Small intestine (tissue), 7 donors: Measurements from ENCODE around the gene PAFAH1B2. TPM values are rescaled to one million over a fixed set of nuclear protein-coding genes. Genes with fewer than 3 reads are reported as not detected.
"Not testable (repeated sequence)": the region's sequence is repeated elsewhere in the genome, so short reads cannot be mapped to it uniquely, and the experiment has no call there.

Source experiments
- DNase-seq, 2 donors: peaks; one replicate each; pipeline versions ENCODE4 v3.0.0 to v3.0.0-alpha.2; 2013
- FAIRE-seq: peaks from 2 replicates; lab custom pipeline; 2012; peaks lifted over from hg19 to GRCh38; lab: Jason Lieb, UNC
- H3K27ac ChIP-seq, 3 donors: one replicate each; pipeline ENCODE4 v1.5.1; 2013; ENCODE audit warnings: low read length in 2 of 3, mild to moderate bottlenecking in 2 of 3, control low read depth in 1 of 3, inconsistent platforms in 1 of 3, low read depth in 1 of 3, moderate library complexity in 1 of 3
- H3K27me3 ChIP-seq, 3 donors: one replicate each; pipeline ENCODE4 v1.6.1; 2013; ENCODE audit warnings: low read length in 3 of 3, inconsistent platforms in 1 of 3; ENCODE audit not compliant: control insufficient read depth in 3 of 3, insufficient read depth in 3 of 3
- H3K36me3 ChIP-seq, 3 donors: one replicate each; pipeline ENCODE4 v1.6.1; 2013; ENCODE audit warnings: low read length in 3 of 3, inconsistent platforms in 1 of 3, low read depth in 1 of 3, mild to moderate bottlenecking in 1 of 3, moderate library complexity in 1 of 3; ENCODE audit not compliant: control insufficient read depth in 3 of 3, insufficient read depth in 2 of 3
- H3K4me1 ChIP-seq, 3 donors: one replicate each; pipeline ENCODE4 v1.6.1; 2013; ENCODE audit warnings: low read length in 2 of 3, inconsistent platforms in 1 of 3, low read depth in 1 of 3, mild to moderate bottlenecking in 1 of 3, moderate library complexity in 1 of 3; ENCODE audit not compliant: control insufficient read depth in 3 of 3, insufficient read depth in 2 of 3
- H3K4me3 ChIP-seq, 3 donors: one replicate each; pipeline ENCODE4 v1.5.1; 2013; ENCODE audit warnings: low read length in 3 of 3, control low read depth in 1 of 3, inconsistent platforms in 1 of 3, low read depth in 1 of 3, mild to moderate bottlenecking in 1 of 3, moderate library complexity in 1 of 3
- H3K9me3 ChIP-seq, 2 donors: one replicate each; pipeline ENCODE4 v1.6.1; 2013; ENCODE audit warnings: low read depth in 1 of 2, low read length in 1 of 2; ENCODE audit not compliant: control insufficient read depth in 2 of 2, insufficient read depth in 1 of 2
- WGBS, 3 donors: extraction: QIAGEN DNeasy Blood & Tissue Kit; methylation state at CpG; one replicate each; pipeline ENCODE4 v1.1.7; 2013; 5-methylcytosine and 5-hydroxymethylcytosine counted together
- polyA plus RNA-seq, 4 donors: library from polyadenylated mRNA; stranded (reverse) in 3 of 4; unstranded in 1 of 4; fragments of 200-250 nt in 3 of 4; fragments of 120-200 nt in 1 of 4; gene quantifications; one replicate each; pipeline versions ENCODE4 v1.2.1 to v1.2.3, GENCODE V29; 2013
- donor health status: healthy with polysubstance abuse.
- donor health status: control.
- donor health status: control.
- donor health status: Bipolar disorder and iron deficiency.
- donor health status: healthy.

Gene PAFAH1B2
- polyA plus RNA-seq, 4 donors: 23.2 to 44.7 (median 25.7) TPM

DNA sequence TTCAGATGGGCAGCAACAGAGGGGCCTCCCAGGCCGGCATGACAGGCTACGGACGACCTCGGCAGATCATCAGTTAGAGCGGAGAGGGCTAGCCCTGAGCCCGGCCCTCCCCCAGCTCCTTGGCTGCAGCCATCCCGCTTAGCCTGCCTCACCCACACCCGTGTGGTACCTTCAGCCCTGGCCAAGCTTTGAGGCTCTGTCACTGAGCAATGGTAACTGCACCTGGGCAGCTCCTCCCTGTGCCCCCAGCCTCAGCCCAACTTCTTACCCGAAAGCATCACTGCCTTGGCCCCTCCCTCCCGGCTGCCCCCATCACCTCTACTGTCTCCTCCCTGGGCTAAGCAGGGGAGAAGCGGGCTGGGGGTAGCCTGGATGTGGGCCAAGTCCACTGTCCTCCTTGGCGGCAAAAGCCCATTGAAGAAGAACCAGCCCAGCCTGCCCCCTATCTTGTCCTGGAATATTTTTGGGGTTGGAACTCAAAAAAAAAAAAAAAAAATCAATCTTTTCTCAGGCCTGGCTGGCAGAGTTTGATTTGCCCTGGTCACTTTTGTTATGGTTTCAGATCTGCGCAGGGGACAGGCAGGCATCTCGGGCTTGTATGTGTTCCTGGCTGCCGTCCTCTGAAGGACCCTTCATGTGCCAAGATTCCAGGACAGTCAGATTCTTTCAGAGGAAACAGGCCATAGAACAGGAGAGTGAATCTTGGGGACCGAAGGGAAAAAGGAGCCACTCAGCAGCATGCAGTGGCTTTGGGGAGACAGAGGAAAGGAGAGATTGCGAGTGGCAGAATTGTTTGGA lies 60.4 kb downstream of the PAFAH1B2 start:
- FAIRE-seq (no peak), DNase-seq (no peak)
- H3K4me3 ChIP-seq: no peak overlapping the region
- H3K27ac ChIP-seq: peak overlapping the region in 2 of 3 donors; percentile 18 to 23
- no peaks in the 10 kb centered on the region for H3K27me3 ChIP-seq
- H3K9me3 ChIP-seq: no peaks in the 10 kb centered on the region
- 82 to 92% (median 90%) methylated on average over 16 to 17 of the region's 17 CpGs for WGBS, 3 donors
- peaks cover 0 to 6% (median 0%) of the 10 kb centered on the region in 3 donors for H3K4me1 ChIP-seq
- peaks cover 2 to 61% (median 9%) of the 10 kb centered on the region in 3 donors for H3K36me3 ChIP-seq

DNA sequence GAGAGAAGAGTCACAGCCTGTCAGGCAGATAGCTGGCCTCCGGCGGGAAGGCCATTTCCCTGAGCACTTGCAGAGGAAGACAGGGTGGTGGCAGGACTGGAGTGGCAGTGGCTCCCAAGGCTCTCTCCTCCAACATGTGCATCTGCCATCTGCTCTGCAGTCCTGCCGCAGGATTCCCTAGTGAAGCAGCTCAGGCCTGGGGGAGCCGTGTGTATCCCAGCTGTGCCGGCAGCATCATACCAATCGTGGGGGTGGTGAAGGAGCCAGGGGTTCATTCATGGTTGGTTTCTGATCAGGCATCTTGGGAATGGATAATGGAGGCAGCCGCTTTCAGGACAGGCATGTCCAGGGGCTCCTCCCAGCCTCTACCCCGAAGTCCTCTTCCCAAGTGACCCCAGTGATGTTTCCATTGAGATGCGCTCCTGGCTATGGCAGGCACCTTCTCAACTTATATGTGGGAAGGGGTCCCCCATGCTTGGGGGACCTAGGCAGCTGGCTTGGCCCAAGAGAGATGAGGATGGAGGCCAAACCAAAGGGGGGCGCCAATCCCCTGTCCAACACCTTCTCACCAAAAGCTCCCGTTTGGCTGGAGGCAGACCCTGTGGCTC lies 61.2 kb downstream of the PAFAH1B2 start:
- WGBS, 3 donors: 88 to 92% (median 92%) methylated on average over 11 of the region's 11 CpGs
- Histone ChIP-seq H3K27ac (no peak overlapping the region), H3K36me3 (peaks cover 2 to 56% (median 9%) of the 10 kb centered on the region in 3 donors), H3K9me3 (no peaks in the 10 kb centered on the region), H3K4me1 (no peaks in the 10 kb centered on the region), H3K4me3 (no peak overlapping the region), H3K27me3 (no peaks in the 10 kb centered on the region)
- no peak for FAIRE-seq
- DNase-seq: no peak

DNA sequence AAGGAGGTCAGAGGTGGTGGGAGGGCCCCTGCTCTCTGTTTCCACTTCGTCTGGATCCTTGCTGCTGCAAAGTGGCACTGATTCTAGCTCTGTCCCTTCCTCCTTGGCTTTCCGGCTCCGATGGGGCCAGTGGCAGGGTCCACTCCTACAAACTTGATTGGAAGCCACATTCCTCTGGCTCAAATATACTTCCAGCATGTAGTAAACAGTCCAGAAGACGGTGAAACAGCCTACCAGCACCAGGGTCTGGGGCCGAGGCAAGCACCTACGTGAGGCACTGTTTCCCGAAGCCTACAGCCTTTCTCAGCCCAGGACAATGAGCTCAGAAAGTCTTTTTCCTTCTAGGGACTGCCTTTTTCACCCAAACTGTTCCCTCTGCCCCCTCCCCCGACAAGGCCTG lies 62.0 kb downstream of the PAFAH1B2 start:
- H3K4me3 ChIP-seq, H3K9me3 ChIP-seq, H3K27me3 ChIP-seq, DNase-seq, FAIRE-seq, H3K27ac ChIP-seq, H3K4me1 ChIP-seq: not testable (repeated sequence)
- peaks cover 2 to 56% (median 10%) of the 10 kb centered on the region in 3 donors for H3K36me3 ChIP-seq
- 81 to 89% (median 89%) methylated on average over 7 to 8 of the region's 8 CpGs for WGBS, 3 donors

DNA sequence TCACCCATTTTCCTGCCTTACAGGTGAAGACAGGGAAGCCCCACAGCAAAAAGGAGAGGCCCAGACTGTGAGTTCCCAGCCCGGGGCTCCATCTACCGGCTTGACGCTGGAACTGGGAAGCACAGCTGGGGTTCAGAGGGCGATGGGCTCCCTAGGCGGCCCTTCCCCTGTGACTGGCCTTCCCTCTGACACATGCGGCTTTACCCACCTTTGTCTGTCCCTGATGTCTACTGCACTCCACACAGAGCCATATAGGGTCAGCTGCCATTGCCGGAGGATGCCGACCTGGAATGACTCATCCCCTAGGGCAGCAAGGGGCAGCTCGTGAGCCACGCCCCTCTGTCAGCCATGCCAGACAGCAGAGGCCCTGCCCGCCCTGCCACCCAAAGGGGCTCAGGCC lies 62.8 kb downstream of the PAFAH1B2 start:
- H3K27ac ChIP-seq, H3K9me3 ChIP-seq, H3K4me3 ChIP-seq, DNase-seq, FAIRE-seq, H3K4me1 ChIP-seq, H3K27me3 ChIP-seq: not testable (repeated sequence)
- peaks cover 2 to 49% (median 10%) of the 10 kb centered on the region in 3 donors for H3K36me3 ChIP-seq
- 56 to 79% (median 78%) methylated on average over 4 to 6 of the region's 11 CpGs for WGBS, 3 donors

DNA sequence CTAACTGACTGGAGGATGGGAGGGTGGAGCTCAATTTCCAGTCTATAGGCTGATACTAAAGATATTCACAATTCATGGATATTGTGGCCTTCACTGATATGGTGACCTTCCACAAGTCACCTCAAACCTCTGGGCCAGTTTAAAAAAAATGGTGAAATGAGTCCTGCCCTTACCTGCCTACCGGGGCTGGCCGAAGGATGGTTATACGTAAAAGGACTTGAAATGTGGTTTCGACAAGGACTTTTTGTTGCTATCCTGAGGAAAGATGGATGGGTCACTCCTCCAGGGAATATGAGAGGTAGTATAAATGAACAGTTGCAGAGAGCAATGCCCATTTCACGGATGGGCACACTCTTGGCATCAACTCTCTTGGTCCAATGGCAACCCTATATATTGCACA lies 63.4 kb downstream of the PAFAH1B2 start:
- not testable (repeated sequence) for DNase-seq, FAIRE-seq, H3K9me3 ChIP-seq, H3K4me1 ChIP-seq, H3K27me3 ChIP-seq, H3K27ac ChIP-seq, H3K4me3 ChIP-seq
- H3K36me3 ChIP-seq: peaks cover 0 to 43% (median 10%) of the 10 kb centered on the region in 3 donors
- WGBS, 3 donors: 87 to 96% (median 94%) methylated on average over 5 of the region's 5 CpGs

DNA sequence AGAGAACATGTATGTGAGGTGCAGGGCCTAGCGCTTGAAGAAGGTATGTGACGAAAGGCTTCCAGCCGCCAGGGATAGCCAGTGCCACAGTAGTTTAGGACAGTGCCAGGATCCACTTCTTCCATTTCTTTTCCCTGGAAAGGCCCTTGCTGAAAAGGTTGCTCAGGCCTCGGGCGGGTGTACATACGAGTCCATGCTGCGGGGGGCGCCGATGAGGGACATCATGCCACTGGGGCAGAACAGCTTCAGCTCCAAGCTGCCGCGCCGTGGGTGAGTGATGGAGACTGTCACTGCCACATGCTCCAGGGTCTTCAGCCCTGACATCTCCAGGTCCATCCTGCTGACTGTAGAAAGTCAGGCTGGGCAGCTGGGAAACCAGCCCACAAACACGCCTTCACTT lies 64.6 kb downstream of the PAFAH1B2 start:
- not testable (repeated sequence) for H3K4me1 ChIP-seq, FAIRE-seq, H3K4me3 ChIP-seq, H3K27me3 ChIP-seq, H3K9me3 ChIP-seq, H3K27ac ChIP-seq, DNase-seq
- WGBS, 3 donors: 89 to 94% (median 92%) methylated on average over 9 of the region's 13 CpGs
- H3K36me3 ChIP-seq: peaks cover 0 to 39% (median 16%) of the 10 kb centered on the region in 3 donors

DNA sequence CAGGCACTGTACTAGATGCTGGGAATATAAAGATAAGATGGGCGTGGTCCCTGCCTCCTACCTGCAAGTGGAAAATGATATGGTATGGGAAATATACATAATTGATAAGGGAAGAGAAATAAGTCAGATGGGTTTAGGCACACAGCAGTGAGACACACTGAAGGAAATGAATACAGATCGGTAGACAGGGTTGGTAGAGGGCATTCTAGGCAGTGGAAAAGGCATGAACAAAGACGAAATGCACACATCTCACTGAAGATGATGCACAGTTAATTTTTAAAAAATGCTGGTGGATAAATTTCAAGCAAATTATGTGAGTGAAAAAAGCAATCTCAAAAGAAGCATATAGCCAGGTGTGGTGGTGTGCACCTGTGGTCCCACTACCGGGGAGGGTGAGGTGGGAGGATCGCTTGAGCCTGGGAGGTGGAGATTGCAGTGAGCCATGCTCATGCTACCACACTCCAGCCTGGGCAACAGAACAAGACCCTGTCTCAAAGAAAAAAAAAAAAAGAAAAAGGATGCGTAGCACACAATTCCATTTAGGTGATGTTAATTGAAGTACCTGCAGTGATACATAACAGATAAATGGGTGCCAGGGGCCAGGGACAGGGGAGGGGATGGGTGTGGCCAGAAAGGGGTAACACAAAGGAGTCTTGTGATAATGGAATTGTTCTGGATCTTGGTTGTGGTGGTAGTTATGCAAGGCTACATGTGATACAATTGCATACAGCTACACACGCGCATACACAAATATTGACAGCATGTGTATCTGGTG lies 65.5 kb downstream of the PAFAH1B2 start:
- H3K27ac ChIP-seq, FAIRE-seq, H3K9me3 ChIP-seq, H3K4me1 ChIP-seq, H3K27me3 ChIP-seq, H3K4me3 ChIP-seq, DNase-seq: not testable (repeated sequence)
- 86 to 90% (median 87%) methylated on average over 7 to 8 of the region's 8 CpGs for WGBS, 3 donors
- peaks cover under 1 to 34% (median 15%) of the 10 kb centered on the region in 3 donors for H3K36me3 ChIP-seq

DNA sequence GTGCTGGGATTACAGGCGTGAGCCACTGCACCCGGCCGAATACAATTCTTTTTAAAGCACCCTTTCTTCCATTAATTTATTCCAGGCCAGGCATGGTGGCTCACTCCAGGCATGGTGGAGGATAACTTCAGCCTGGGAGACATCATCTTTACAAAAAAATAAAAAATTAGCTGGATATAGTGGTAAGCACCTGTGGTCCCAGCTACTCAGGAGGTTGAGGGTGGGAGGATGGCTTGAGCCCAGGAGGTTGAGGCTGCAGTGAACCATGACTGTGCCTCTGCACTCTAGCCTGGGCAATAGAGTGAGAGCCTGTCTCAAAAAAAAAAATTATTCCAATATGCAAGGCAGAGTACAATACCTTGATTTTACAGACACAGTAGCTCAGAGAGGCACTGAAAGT lies 66.5 kb downstream of the PAFAH1B2 start:
- FAIRE-seq: no peak
- H3K36me3 ChIP-seq: peaks cover 3 to 29% (median 13%) of the 10 kb centered on the region in 3 donors
- no peak for DNase-seq
- WGBS, 3 donors: 91 to 99% (median 98%) methylated on average over 3 of the region's 3 CpGs
- H3K27me3 ChIP-seq: no peaks in the 10 kb centered on the region
- H3K27ac ChIP-seq: no peak overlapping the region
- H3K4me1 ChIP-seq: no peaks in the 10 kb centered on the region
- H3K9me3 ChIP-seq: no peaks in the 10 kb centered on the region
- no peak overlapping the region for H3K4me3 ChIP-seq
